Aorta (tissue), 5 donors: Measurements from ENCODE around the gene REEP5. TPM values are rescaled to one million over a fixed set of nuclear protein-coding genes. Genes with fewer than 3 reads are reported as not detected.

ENCODE experiments used
- ATAC-seq: fragments of 200-7000 bp; cut with Tn5 transposase; one replicate; pipeline ENCODE4 v1.9.1; 2022; ENCODE audit warnings: moderate library complexity; ENCODE audit not compliant: low FRiP score
- DNase-seq, 2 donors: peaks; one replicate each; pipeline ENCODE4 v3.0.0-alpha.2; 2020
- H3K27ac ChIP-seq, 2 donors: one replicate each; pipeline ENCODE4 v1.5.1; 2013; ENCODE audit warnings: low read length in 2 of 2, mild to moderate bottlenecking in 2 of 2, moderate library complexity in 2 of 2, control low read depth in 1 of 2, inconsistent platforms in 1 of 2, low read depth in 1 of 2
- H3K27me3 ChIP-seq, 2 donors: one replicate each; pipeline ENCODE4 v1.6.1; 2013; ENCODE audit warnings: control low read depth in 1 of 2, low read length in 1 of 2, mild to moderate bottlenecking in 1 of 2, moderate library complexity in 1 of 2; ENCODE audit not compliant: insufficient read depth in 2 of 2, control insufficient read depth in 1 of 2
- H3K36me3 ChIP-seq, 2 donors: one replicate each; pipeline ENCODE4 v1.6.1; 2013; ENCODE audit warnings: control low read depth in 1 of 2, low read length in 1 of 2, mild to moderate bottlenecking in 1 of 2; ENCODE audit not compliant: insufficient read depth in 2 of 2, control insufficient read depth in 1 of 2
- H3K4me1 ChIP-seq, 2 donors: one replicate each; pipeline ENCODE4 v1.6.1; 2013; ENCODE audit warnings: low read length in 2 of 2, control low read depth in 1 of 2, mild to moderate bottlenecking in 1 of 2, moderate library complexity in 1 of 2; ENCODE audit not compliant: insufficient read depth in 2 of 2, control insufficient read depth in 1 of 2
- H3K4me3 ChIP-seq, 2 donors: one replicate each; pipeline ENCODE4 v1.5.1; 2013; ENCODE audit warnings: low read length in 2 of 2, control low read depth in 1 of 2, mild to moderate bottlenecking in 1 of 2
- H3K9me3 ChIP-seq: one replicate; pipeline ENCODE4 v1.6.1; 2013; ENCODE audit warnings: mild to moderate bottlenecking, low read length; ENCODE audit not compliant: control insufficient read depth
- WGBS, 2 donors: extraction: QIAGEN DNeasy Blood & Tissue Kit; methylation state at CpG; one replicate each; pipeline ENCODE4 v1.1.7; 2013; 5-methylcytosine and 5-hydroxymethylcytosine counted together
- intact Hi-C, 2 donors: fragments of 100-400 bp; cut with DNase I; formaldehyde crosslinking; loops; one replicate each; pipeline versions ENCODE4 v1.14.2 to v1.15.0; 2022
- polyA plus RNA-seq, 2 donors: library from polyadenylated mRNA; stranded (reverse); fragments of 200-250 nt; gene quantifications; one replicate each; pipeline ENCODE4 v1.2.3, GENCODE V29; 2013
- total RNA-seq, 2 donors: library from RNA; stranded (reverse); fragmentation: NEBNext Ultra II Directional; extraction: Animal tissue kit (Norgen Biotek cat#: 25700); gene quantifications; one replicate each; pipeline ENCODE4 v1.2.1, GENCODE V29; 2021
- donor health status: healthy with polysubstance abuse.
- donor health status: Bipolar disorder and iron deficiency.
- donor health status: DM: no; HTN: no; CAD: no.
- donor health status: DM: no; HTN: no; CAD: no.
- donor health status: DM: yes; HTN: yes; CAD: no.

REEP5 gene
- total and polyA plus RNA-seq, 4 donors = 74.4 to 88.5 (median 80.0) TPM

- H3K4me1 ChIP-seq = no peaks in the 10 kb centered on the region
- no peaks in the 10 kb centered on the region for H3K27me3 ChIP-seq
- no peak overlapping the region for H3K27ac ChIP-seq
- DNase-seq (no peak), ATAC-seq (no peak)
- intact Hi-C loops = no loop called here
- peaks cover 0 to 13% of the 10 kb centered on the region in 2 donors for H3K36me3 ChIP-seq
- WGBS, 2 donors = 92 to 96% methylated on average over 4 of the region's 4 CpGs
- no peak overlapping the region for H3K4me3 ChIP-seq
- H3K9me3 ChIP-seq = no peaks in the 10 kb centered on the region
Measured at GRCh38 chr5:112886975-112887374, 35.1 kb downstream of the REEP5 start.

DNA sequence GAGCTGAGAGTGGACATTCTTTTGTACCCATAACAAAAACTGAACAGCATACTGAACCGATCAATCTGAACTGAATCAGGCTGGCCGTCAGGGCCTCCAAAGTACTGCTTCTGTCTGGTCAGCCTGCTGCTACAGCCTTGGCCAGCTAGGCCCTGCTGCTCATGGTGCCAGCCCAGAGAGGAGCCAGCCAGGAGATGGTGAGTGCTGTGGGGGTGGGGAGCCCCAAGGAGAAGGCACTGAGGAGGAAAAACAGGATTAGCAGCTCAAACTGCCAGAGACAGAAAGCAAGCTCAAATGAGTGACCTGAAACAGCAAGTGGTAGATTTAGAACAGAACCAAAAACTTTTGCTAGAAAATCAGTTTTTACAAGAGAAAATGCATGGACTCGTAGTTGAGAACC lies 37.0 kb downstream of the REEP5 start:
- Histone ChIP-seq H3K27ac (no peak overlapping the region), H3K36me3 (peaks cover 0 to 13% of the 10 kb centered on the region in 2 donors), H3K27me3 (no peaks in the 10 kb centered on the region), H3K4me1 (no peaks in the 10 kb centered on the region), H3K4me3 (no peak overlapping the region), H3K9me3 (no peaks in the 10 kb centered on the region)
- DNase-seq (no peak), ATAC-seq (no peak)
- intact Hi-C loops = no loop called here
- WGBS, 2 donors = 48 to 54% methylated on average over 3 of the region's 3 CpGs

GRCh38 chr5:112883192-112883591 lies 38.8 kb downstream of the REEP5 start:
- H3K4me3 ChIP-seq = no peak overlapping the region
- DNase-seq = no peak
- WGBS, 2 donors = 54 to 60% methylated on average over 2 of the region's 2 CpGs
- no peak overlapping the region for H3K27ac ChIP-seq
- no peak for ATAC-seq
- intact Hi-C loops = no loop called here
- no peaks in the 10 kb centered on the region for H3K4me1 ChIP-seq
- H3K9me3 ChIP-seq = no peaks in the 10 kb centered on the region
- H3K36me3 ChIP-seq = peaks cover 3 to 13% of the 10 kb centered on the region in 2 donors
- H3K27me3 ChIP-seq = no peaks in the 10 kb centered on the region

- ATAC-seq = no peak
- Histone ChIP-seq H3K4me3 (no peak overlapping the region), H3K4me1 (no peaks in the 10 kb centered on the region), H3K27me3 (no peaks in the 10 kb centered on the region), H3K9me3 (no peaks in the 10 kb centered on the region), H3K36me3 (peaks cover 3 to 10% of the 10 kb centered on the region in 2 donors), H3K27ac (no peak overlapping the region)
- intact Hi-C loops = no loop called here
- no peak for DNase-seq
- 93 to 100% methylated on average over 2 of the region's 2 CpGs for WGBS, 2 donors
Measured at GRCh38 chr5:112880219-112880964, 41.6 kb downstream of the REEP5 start.

GRCh38 chr5:112878760-112879159 lies 43.3 kb downstream of the REEP5 start:
- Histone ChIP-seq H3K27me3 (no peaks in the 10 kb centered on the region), H3K36me3 (peaks cover 3 to 5% of the 10 kb centered on the region in 2 donors), H3K27ac (no peak overlapping the region), H3K4me1 (no peaks in the 10 kb centered on the region), H3K4me3 (no peak overlapping the region), H3K9me3 (no peaks in the 10 kb centered on the region)
- 78 to 81% methylated on average over 4 of the region's 4 CpGs for WGBS, 2 donors
- intact Hi-C loops = no loop called here
- DNase-seq (no peak), ATAC-seq (no peak)

GRCh38 chr5:112878101-112878500 lies 43.9 kb downstream of the REEP5 start:
- 57 to 89% methylated on average over 4 of the region's 4 CpGs for WGBS, 2 donors
- intact Hi-C loops = no loop called here
- peaks cover 3 to 5% of the 10 kb centered on the region in 2 donors for H3K36me3 ChIP-seq
- H3K27ac ChIP-seq = no peak overlapping the region
- H3K9me3 ChIP-seq = no peaks in the 10 kb centered on the region
- ATAC-seq (no peak), DNase-seq (no peak)
- no peak overlapping the region for H3K4me3 ChIP-seq
- H3K27me3 ChIP-seq = no peaks in the 10 kb centered on the region
- no peaks in the 10 kb centered on the region for H3K4me1 ChIP-seq

GRCh38 chr5:112876362-112876761 lies 45.7 kb downstream of the REEP5 start:
- Histone ChIP-seq H3K9me3 (no peaks in the 10 kb centered on the region), H3K4me1 (no peaks in the 10 kb centered on the region), H3K27ac (no peak overlapping the region), H3K27me3 (no peaks in the 10 kb centered on the region), H3K36me3 (peaks cover 0 to 3% of the 10 kb centered on the region in 2 donors), H3K4me3 (no peak overlapping the region)
- ATAC-seq (no peak), DNase-seq (no peak)
- 53 to 57% methylated on average over 2 of the region's 2 CpGs for WGBS, 2 donors
- intact Hi-C loops = no loop called here

DNA sequence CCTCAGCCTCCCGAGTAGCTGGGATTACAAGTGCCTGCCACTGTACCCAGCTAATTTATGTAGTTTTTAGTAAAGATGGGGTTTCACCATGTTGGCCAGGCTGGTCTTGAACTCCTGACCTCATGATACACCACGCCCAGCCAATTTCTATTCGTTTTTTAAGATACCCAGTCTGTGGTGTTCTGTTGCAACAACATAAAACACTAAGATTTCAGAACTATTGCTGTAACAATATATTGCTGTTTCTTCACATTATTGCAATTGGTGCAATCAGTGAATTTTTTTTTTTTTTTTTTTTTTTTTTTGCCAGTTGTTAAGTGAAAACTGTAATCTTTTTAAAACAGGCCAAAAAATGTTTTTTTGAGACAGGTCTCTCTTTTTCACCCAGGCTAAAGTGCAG lies 51.1 kb downstream of the REEP5 start:
- H3K4me3 ChIP-seq = no peak overlapping the region
- DNase-seq (no peak), ATAC-seq (no peak)
- intact Hi-C loops = no loop called here
- H3K4me1 ChIP-seq = peaks cover 0 to 2% of the 10 kb centered on the region in 2 donors
- 59 to 80% methylated on average over 3 of the region's 3 CpGs for whole genome bisulfite sequencing, 2 donors
- H3K27me3 ChIP-seq = no peaks in the 10 kb centered on the region
- H3K9me3 ChIP-seq = no peaks in the 10 kb centered on the region
- peaks cover 0 to 2% of the 10 kb centered on the region in 2 donors for H3K36me3 ChIP-seq
- no peak overlapping the region for H3K27ac ChIP-seq

DNA sequence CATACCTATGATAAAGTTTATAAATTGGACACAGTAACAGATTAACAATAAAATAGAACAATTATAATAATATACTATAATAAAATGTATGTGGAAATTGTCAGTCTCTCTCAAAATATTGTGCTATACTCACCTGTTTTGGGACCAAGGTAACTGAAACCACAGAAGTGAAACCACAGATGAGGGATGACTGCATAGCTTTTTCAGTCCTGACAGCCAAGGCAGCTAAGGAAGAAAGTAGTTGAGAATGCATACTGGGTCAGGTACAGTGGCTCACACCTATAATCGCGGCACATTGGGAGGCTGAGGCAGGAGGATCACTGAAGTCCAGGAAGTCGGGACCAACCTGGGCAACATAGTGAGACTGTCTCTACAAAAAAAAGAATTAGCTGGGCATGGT lies 52.1 kb downstream of the REEP5 start:
- H3K4me3 ChIP-seq = no peak overlapping the region
- H3K9me3 ChIP-seq = no peaks in the 10 kb centered on the region
- peaks cover 0 to 2% of the 10 kb centered on the region in 2 donors for H3K36me3 ChIP-seq
- intact Hi-C loops = loop anchor here in 1 of 2 donors (10.0 kb wide), 1 partner anchor 95 kb away; no protein-coding TSS in a partner anchor
- no peak for DNase-seq
- 93 to 96% methylated on average over 3 of the region's 3 CpGs for WGBS, 2 donors
- H3K27me3 ChIP-seq = no peaks in the 10 kb centered on the region
- no peak overlapping the region for H3K27ac ChIP-seq
- ATAC-seq = no peak
- peaks cover 0 to 2% of the 10 kb centered on the region in 2 donors for H3K4me1 ChIP-seq
